Activated B cell treated with CpG ODN at 0.5 μM for 24 hours (primary cell): ENCODE measurements around the gene ADAM19. TPM values are rescaled to one million over a fixed set of nuclear protein-coding genes. Genes with fewer than 3 reads are reported as not detected.
A peak's percentile ranks its signal among the peaks of the same experiment; 100 is the strongest.

Source experiments
- ATAC-seq: fragments of 200-7000 bp; cut with Tn5 transposase; one replicate; pipeline ENCODE4 v1.10.0; 2021; ENCODE audit warnings: low read depth, mild to moderate bottlenecking, moderate library complexity
- CTCF ChIA-PET: fragments of 350-600 bp; sonication (Branson Sonifier 250); formaldehyde crosslinking; loops from one replicate; lab custom pipeline; 2021; ENCODE audit warnings: antibody characterized with exemption; lab: Charles Lee
- POLR2A ChIA-PET: fragments of 350-600 bp; sonication (Branson Sonifier 250); formaldehyde crosslinking; loops from one replicate; lab custom pipeline; 2021; ENCODE audit warnings: antibody characterized with exemption; lab: Charles Lee
- DNase-seq: peaks from one replicate; pipeline ENCODE4 v3.0.0; 2022
- H3K27ac Mint-ChIP-seq: one replicate; pipeline ENCODE4 v1.8.0; 2020; ENCODE audit warnings: mixed read lengths
- H3K27me3 Mint-ChIP-seq: one replicate; pipeline ENCODE4 v1.8.0; 2021; ENCODE audit warnings: mixed read lengths
- H3K36me3 Mint-ChIP-seq: one replicate; pipeline ENCODE4 v1.8.0; 2021; ENCODE audit warnings: low read depth, mixed read lengths
- H3K4me1 Mint-ChIP-seq: one replicate; pipeline ENCODE4 v1.8.0; 2021; ENCODE audit warnings: mixed read lengths
- H3K4me3 Mint-ChIP-seq: one replicate; pipeline ENCODE4 v1.8.0; 2020; ENCODE audit warnings: mild to moderate bottlenecking, mixed read lengths
- H3K9me3 Mint-ChIP-seq: one replicate; pipeline ENCODE4 v1.8.0; 2020; ENCODE audit warnings: mixed read lengths
- CTCF ChIP-seq: fragments of 200-600 bp; IDR thresholded peaks from one replicate; pipeline ENCODE4 v1.8.0; 2022; ENCODE audit warnings: antibody characterized with exemption, mild to moderate bottlenecking
- intact Hi-C: fragments of 100-400 bp; cut with micrococcal nuclease; formaldehyde crosslinking; loops from one replicate; pipeline ENCODE4 v1.15.1; 2024
- total RNA-seq: library from RNA; stranded (reverse); gene quantifications from 2 replicates; pipeline ENCODE4 v1.2.3, GENCODE V29; 2022

ADAM19 gene
- total RNA-seq, 1 donor from 2014 or later: 136 TPM

GRCh38 chr5:157469073-157469472, 106.5 kb downstream of the ADAM19 start:
- intact Hi-C loops: no loop called here
- no peak overlapping the region for H3K4me3 Mint-ChIP-seq
- CTCF ChIA-PET: interaction anchor here (1.0 to 3.6 kb wide), 8 partner anchors 11 to 275 kb away, joined by 3 to 19 read pairs (median 4); partner anchors contain the start of gene LSM11
- no peak for TF ChIP-seq CTCF
- DNase-seq (no peak), ATAC-seq (no peak)
- no peaks in the 10 kb centered on the region for H3K27me3 Mint-ChIP-seq
- no peaks in the 10 kb centered on the region for H3K9me3 Mint-ChIP-seq
- peaks cover 56% of the 10 kb centered on the region for H3K4me1 Mint-ChIP-seq
- peaks cover 77% of the 10 kb centered on the region for H3K36me3 Mint-ChIP-seq
- POLR2A ChIA-PET: no interaction called here
- H3K27ac Mint-ChIP-seq: no peak overlapping the region

DNA sequence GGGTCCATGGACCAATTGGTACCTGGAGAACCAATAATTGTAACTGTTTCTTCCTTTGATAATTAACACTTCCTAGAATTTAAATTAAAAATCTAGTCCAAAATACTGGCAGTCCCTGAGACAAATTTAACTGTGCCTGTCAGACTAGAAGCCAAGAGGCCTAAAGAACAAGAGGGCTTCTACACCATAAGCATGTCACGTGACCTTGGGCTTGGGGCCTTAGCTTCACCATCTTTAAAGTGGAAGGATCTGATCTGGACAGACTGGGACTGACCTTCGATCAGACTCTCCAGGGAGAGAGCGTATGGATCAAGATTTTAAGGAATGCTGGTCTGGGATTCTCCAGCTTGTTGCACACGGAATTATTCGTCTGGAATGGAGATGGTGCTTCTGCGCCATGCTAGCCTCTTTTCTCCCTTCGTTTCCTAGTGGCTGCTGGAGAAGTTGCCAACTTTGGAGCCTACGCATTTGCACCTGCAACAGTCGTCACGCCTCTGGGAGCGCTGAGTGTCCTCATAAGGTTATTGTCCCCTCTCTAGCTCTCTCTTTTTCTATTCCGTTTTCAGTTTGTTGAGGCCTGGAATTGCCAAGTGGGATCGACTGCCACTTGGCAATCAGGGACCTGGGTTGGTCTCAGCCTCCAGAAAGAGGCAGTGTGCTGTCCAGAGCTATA, 107.1 kb downstream of the ADAM19 start:
- H3K4me1 Mint-ChIP-seq: peaks cover 56% of the 10 kb centered on the region
- ChIA-PET POLR2A (interaction anchor here (0.5 kb wide), 1 partner anchor 122 kb away, joined by 8 read pairs; no protein-coding TSS in a partner anchor), CTCF (interaction anchor here (0.9 to 3.6 kb wide), 6 partner anchors 16 to 250 kb away, joined by 3 to 19 read pairs (median 4); no protein-coding TSS in a partner anchor)
- H3K27ac Mint-ChIP-seq: no peak overlapping the region
- ATAC-seq (no peak), DNase-seq (no peak)
- H3K4me3 Mint-ChIP-seq: no peak overlapping the region
- TF ChIP-seq CTCF: no peak
- H3K9me3 Mint-ChIP-seq: no peaks in the 10 kb centered on the region
- H3K27me3 Mint-ChIP-seq: no peaks in the 10 kb centered on the region
- intact Hi-C loops: no loop called here
- H3K36me3 Mint-ChIP-seq: peaks cover 77% of the 10 kb centered on the region

DNA sequence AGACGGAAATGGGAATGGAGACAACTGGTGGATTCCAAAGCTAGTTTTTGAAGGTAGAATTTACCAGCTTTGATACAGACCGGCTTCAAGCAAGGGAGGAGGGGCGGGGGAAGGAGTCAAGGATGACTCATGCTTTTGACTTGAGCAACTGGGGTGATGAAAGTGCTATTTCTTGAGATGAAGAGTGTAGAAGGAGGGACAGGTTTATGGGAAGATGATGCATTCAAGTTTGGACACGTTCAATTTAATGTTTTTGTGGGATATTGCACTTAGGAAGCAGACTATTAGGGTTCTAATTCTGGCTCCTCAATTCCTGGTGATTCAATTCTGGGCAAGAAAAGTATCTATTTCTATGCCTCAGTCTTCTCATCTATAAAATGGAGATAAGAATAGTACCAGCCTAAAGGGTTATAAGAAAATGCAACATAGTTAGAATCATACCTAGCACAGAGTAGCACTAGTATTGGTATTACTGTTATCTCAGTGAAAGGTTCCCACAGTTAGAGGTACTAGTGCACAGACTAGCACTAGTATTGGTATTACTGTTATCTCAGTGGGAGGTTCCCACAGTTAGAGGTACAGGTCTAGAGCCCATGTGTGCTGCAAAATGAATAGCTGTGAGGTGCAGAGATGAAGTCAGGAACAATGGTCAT, 110.9 kb downstream of the ADAM19 start:
- Mint-ChIP-seq H3K9me3 (no peaks in the 10 kb centered on the region), H3K4me1 (peaks cover 53% of the 10 kb centered on the region), H3K36me3 (peaks cover 42% of the 10 kb centered on the region), H3K27me3 (no peaks in the 10 kb centered on the region), H3K27ac (peak overlapping the region; percentile 59), H3K4me3 (peak overlapping the region; percentile 33)
- ATAC-seq (peak; percentile 49), DNase-seq (no peak)
- ChIA-PET POLR2A (interaction anchor here (1.0 to 1.7 kb wide), 2 partner anchors 21 to 267 kb away, joined by 3 to 5 read pairs; partner anchors contain the start of gene THG1L), CTCF (interaction anchor here (0.8 to 1.0 kb wide), 2 partner anchors 12 to 33 kb away, joined by 3 read pairs; no protein-coding TSS in a partner anchor)
- intact Hi-C loops: no loop called here
- TF ChIP-seq CTCF: no peak

GRCh38 chr5:157463621-157464518, 111.7 kb downstream of the ADAM19 start:
- ChIA-PET CTCF (interaction anchor here (0.8 to 1.0 kb wide), 2 partner anchors 13 to 32 kb away, joined by 3 read pairs; no protein-coding TSS in a partner anchor), POLR2A (interaction anchor here (0.9 to 1.7 kb wide), 3 partner anchors 22 to 268 kb away, joined by 3 to 5 read pairs (median 3); partner anchors contain the start of gene THG1L)
- no peak for TF ChIP-seq CTCF
- intact Hi-C loops: no loop called here
- ATAC-seq (no peak), DNase-seq (no peak)
- peak overlapping the region; percentile 33 for H3K4me3 Mint-ChIP-seq
- H3K27ac Mint-ChIP-seq: peak overlapping the region; percentile 59
- peaks cover 60% of the 10 kb centered on the region for H3K4me1 Mint-ChIP-seq
- no peaks in the 10 kb centered on the region for H3K9me3 Mint-ChIP-seq
- no peaks in the 10 kb centered on the region for H3K27me3 Mint-ChIP-seq
- peaks cover 39% of the 10 kb centered on the region for H3K36me3 Mint-ChIP-seq
